Measurements from ENCODE around the gene FOXO1.

Gene FOXO1

GRCh38 chr13:40694426-40694825, 28.0 kb upstream of the FOXO1 start:
- Histone ChIP-seq H3K27ac (ENCODE audit: low read depth, low read length) (peak overlapping the region; percentile 98), H3K9ac (ENCODE audit: low read length) (peak overlapping the region; percentile 31), H3K4me3 (ENCODE audit: insufficient read depth, low read length, poor library complexity, severe bottlenecking) (no peak overlapping the region), H2AFZ (ENCODE audit: low read depth, low read length, severe bottlenecking) (peak overlapping the region; percentile 25), H4K20me1 (ENCODE audit: low read depth, low read length) (no peaks in the 10 kb centered on the region), H3K4me2 (ENCODE audit: low read depth, low read length, poor library complexity, severe bottlenecking) (peak overlapping the region; percentile 57), H3K9me2 (replicated peaks; ENCODE audit: insufficient read depth, low read length) (no peaks in the 10 kb centered on the region), H3F3A (ENCODE audit: insufficient read depth) (peaks cover 80% of the 10 kb centered on the region), H3K9me3 (ENCODE audit: insufficient read depth, low read length) (no peaks in the 10 kb centered on the region), H3K36me3 (ENCODE audit: low read length) (no peaks in the 10 kb centered on the region), H3K27me3 (ENCODE audit: low read length) (no peaks in the 10 kb centered on the region), H3K79me2 (ENCODE audit: insufficient read depth, low read length) (no peaks in the 10 kb centered on the region)
- no peak for TF ChIP-seq EZH2phosphoT487 (conservative IDR thresholded peaks at IDR 0.05; ENCODE audit: low read length)
- no peak for TF ChIP-seq CTCF (IDR thresholded peaks at IDR 0.05; ENCODE audit: insufficient read depth, low read length, poor library complexity, severe bottlenecking)

DNA sequence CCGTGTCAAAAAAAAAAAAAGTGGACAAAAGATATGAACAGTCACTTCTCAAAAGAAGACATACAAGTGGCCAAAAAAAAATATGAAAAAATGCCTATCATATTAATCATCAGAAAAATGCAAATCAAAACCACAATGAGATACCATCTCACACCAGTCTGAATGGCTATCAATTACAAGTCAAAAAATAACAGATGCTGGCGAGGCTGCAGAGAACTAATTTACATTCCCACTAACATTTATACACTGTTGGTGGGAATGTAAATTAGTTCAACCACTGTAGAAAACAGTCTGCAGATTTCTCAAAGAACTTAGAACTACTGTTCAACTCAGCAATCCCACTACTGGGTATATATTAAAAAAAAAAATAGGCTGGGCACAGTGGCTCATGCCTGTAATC, 26.5 kb upstream of the FOXO1 start:
- H3F3A ChIP-seq (ENCODE audit: insufficient read depth) = peaks cover 75% of the 10 kb centered on the region
- no peaks in the 10 kb centered on the region for H3K79me2 ChIP-seq (ENCODE audit: insufficient read depth, low read length)
- H3K27ac ChIP-seq (ENCODE audit: low read depth, low read length) = peak overlapping the region; percentile 98
- H2AFZ ChIP-seq (ENCODE audit: low read depth, low read length, severe bottlenecking) = no peak overlapping the region
- no peaks in the 10 kb centered on the region for H3K27me3 ChIP-seq (ENCODE audit: low read length)
- no peaks in the 10 kb centered on the region for H4K20me1 ChIP-seq (ENCODE audit: low read depth, low read length)
- H3K9me3 ChIP-seq (ENCODE audit: insufficient read depth, low read length) = no peaks in the 10 kb centered on the region
- H3K36me3 ChIP-seq (ENCODE audit: low read length) = no peaks in the 10 kb centered on the region
- H3K4me2 ChIP-seq (ENCODE audit: low read depth, low read length, poor library complexity, severe bottlenecking) = peak overlapping the region; percentile 57
- H3K4me3 ChIP-seq (ENCODE audit: insufficient read depth, low read length, poor library complexity, severe bottlenecking) = no peak overlapping the region
- peak overlapping the region; percentile 41 for H3K9ac ChIP-seq (ENCODE audit: low read length)
- H3K9me2 ChIP-seq (replicated peaks; ENCODE audit: insufficient read depth, low read length) = no peaks in the 10 kb centered on the region
- TF ChIP-seq CTCF (IDR thresholded peaks at IDR 0.05; ENCODE audit: insufficient read depth, low read length, poor library complexity, severe bottlenecking) (no peak), EZH2phosphoT487 (conservative IDR thresholded peaks at IDR 0.05; ENCODE audit: low read length) (no peak)

GRCh38 chr13:40688781-40689180, 22.3 kb upstream of the FOXO1 start:
- Histone ChIP-seq H3K79me2 (ENCODE audit: insufficient read depth, low read length) (no peaks in the 10 kb centered on the region), H2AFZ (ENCODE audit: low read depth, low read length, severe bottlenecking) (peak overlapping the region; percentile 79), H3K9me2 (replicated peaks; ENCODE audit: insufficient read depth, low read length) (no peaks in the 10 kb centered on the region), H3K36me3 (ENCODE audit: low read length) (no peaks in the 10 kb centered on the region), H3F3A (ENCODE audit: insufficient read depth) (peaks cover 71% of the 10 kb centered on the region), H3K9ac (ENCODE audit: low read length) (peak overlapping the region; percentile 34), H4K20me1 (ENCODE audit: low read depth, low read length) (no peaks in the 10 kb centered on the region), H3K27me3 (ENCODE audit: low read length) (no peaks in the 10 kb centered on the region), H3K4me3 (ENCODE audit: insufficient read depth, low read length, poor library complexity, severe bottlenecking) (no peak overlapping the region), H3K27ac (ENCODE audit: low read depth, low read length) (peak overlapping the region; percentile 98), H3K9me3 (ENCODE audit: insufficient read depth, low read length) (no peaks in the 10 kb centered on the region), H3K4me2 (ENCODE audit: low read depth, low read length, poor library complexity, severe bottlenecking) (peak overlapping the region; percentile 52)
- no peak for TF ChIP-seq EZH2phosphoT487 (conservative IDR thresholded peaks at IDR 0.05; ENCODE audit: low read length)
- no peak for TF ChIP-seq CTCF (IDR thresholded peaks at IDR 0.05; ENCODE audit: insufficient read depth, low read length, poor library complexity, severe bottlenecking)

Data from SU-DHL-6 (cell line).